Retinal pigment epithelial cell (primary cell): ENCODE results near the gene SSR1.
A peak's percentile ranks its signal among the peaks of the same experiment; 100 is the strongest.
"Not testable (repeated sequence)": the region's sequence is repeated elsewhere in the genome, so short reads cannot be mapped to it uniquely, and the experiment has no call there.

Experiments used
- DNase-seq: peaks from one replicate; pipeline ENCODE4 v3.0.0-alpha.2; 2010; ENCODE audit warnings: low read depth
- H3K4me3 ChIP-seq: 2 replicates; pipeline ENCODE4 v1.5.1; 2011; ENCODE audit warnings: mild to moderate bottlenecking, low read length, control low read depth, moderate library complexity
- TF ChIP-seq, protein P1 (sequence below): conservative IDR thresholded peaks from 2 replicates; pipeline ENCODE4 v1.5.1; 2011; ENCODE audit warnings: low read depth, low read length, control low read depth, inconsistent platforms

The SSR1 gene

DNA sequence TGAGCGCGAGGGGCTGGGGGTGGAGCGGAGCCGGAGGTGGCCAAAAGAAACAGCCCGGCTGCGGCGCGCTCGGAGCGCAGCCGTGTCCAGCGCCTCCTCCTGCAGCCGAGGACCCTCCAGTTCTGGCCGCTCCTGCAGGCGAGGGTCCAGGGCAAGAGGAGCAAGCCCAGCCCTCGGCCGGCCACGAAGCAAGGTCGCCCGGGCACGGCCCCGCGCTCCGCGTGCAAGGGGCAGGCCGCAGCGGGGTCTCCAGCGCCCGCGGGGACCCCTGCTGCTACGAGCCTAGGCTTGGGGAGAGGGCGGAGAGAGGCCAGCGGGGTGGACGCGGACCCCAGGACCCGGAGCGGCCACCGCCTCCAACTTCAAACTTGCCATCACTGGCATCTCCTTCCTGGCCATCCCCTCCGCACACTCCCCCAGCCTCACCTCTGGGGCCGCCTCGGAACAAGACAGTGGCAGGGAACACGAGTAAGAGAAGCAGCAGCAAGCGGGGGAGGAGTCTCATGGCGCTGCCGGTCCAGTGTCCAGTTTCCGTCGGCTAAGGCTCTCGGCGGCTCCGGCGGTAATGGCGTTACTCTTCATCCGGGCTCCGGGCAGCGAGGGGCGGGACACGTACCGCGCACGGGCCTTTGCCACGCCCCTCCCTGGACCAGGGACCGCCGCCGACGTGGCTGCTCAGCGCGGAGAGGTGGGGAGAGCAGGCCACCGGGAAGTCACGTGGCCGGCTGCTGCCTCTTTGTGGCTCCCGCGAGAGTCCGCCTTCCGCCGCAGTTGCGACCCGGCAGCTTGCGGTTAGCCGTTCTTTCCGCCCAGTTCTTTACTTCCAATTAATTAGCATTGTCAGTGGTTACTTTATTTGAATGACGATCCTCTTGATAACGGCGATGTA, at the start of gene SSR1:
TSS of gene SSR1 (minus strand) at position 584 of the 889 bp plus-strand sequence. CDS start at position 505, 79 bp downstream.
- peak within 1 kb of the TSS; percentile 97 for H3K4me3 ChIP-seq
- DNase-seq, result peak; percentile 85
- TF ChIP-seq, protein P1, sequence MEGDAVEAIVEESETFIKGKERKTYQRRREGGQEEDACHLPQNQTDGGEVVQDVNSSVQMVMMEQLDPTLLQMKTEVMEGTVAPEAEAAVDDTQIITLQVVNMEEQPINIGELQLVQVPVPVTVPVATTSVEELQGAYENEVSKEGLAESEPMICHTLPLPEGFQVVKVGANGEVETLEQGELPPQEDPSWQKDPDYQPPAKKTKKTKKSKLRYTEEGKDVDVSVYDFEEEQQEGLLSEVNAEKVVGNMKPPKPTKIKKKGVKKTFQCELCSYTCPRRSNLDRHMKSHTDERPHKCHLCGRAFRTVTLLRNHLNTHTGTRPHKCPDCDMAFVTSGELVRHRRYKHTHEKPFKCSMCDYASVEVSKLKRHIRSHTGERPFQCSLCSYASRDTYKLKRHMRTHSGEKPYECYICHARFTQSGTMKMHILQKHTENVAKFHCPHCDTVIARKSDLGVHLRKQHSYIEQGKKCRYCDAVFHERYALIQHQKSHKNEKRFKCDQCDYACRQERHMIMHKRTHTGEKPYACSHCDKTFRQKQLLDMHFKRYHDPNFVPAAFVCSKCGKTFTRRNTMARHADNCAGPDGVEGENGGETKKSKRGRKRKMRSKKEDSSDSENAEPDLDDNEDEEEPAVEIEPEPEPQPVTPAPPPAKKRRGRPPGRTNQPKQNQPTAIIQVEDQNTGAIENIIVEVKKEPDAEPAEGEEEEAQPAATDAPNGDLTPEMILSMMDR, result no peak

DNA sequence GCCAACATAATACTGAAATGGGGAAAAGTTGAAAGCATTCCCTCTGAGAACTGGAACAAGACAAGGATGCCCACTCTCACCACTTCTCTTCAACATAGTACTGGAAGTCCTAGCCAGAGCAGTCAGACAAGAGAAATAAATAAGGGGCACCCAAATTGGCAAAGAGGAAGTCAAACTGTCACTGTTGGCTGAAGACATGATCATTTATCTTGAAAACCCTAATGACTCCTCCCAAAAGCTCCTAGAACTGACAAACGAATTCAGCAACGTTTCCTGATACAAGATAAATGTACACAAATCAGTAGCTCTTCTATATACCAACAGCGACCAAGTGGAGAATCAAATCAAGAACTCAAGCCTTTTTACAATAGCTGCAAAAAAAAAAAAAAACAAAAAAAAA, 38.9 kb upstream of the SSR1 start:
- DNase-seq, H3K4me3 ChIP-seq: not testable (repeated sequence)

DNA sequence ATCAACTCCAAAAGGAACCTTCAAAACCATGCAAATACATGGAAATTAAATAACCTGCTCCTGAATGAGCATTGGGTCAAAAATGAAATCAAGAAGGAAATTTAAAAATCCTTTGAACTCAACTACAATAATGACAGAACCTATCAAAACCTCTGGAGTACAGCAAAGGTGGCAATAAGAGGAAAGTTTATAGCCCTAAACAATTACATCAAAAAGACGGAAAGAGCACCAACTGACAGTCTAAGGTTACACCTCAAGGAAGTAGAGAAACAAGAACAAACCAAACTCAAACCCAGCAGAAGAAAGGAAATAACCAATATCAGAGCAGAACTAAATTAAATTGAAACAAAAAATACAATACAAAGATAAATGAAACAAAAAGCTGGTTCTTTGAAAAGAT, 37.6 kb upstream of the SSR1 start:
- H3K4me3 ChIP-seq, DNase-seq: not testable (repeated sequence)

DNA sequence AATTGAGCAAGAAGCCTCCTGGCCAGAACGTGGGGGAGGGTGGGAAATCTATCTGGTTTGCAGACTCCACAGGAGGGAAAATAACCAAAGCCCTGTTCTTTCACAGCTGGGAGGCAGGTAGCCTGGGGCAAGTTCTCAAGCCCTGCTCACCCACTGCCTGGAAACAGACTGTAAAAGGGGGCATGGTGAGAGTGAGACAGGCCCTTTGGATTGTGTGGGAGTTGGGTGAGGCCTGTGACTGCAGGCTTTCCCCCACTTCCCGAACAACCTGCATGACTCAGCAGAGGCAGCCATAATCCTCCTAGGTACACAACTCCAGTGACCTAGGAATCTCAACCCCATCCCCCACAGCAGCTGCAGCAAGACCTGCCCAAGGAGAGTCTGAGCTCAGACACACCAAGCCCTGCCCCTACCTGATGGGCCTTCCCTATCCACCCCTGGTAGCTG, 34.6 kb upstream of the SSR1 start:
- not testable (repeated sequence) for H3K4me3 ChIP-seq
- DNase-seq, result peak; percentile 12

DNA sequence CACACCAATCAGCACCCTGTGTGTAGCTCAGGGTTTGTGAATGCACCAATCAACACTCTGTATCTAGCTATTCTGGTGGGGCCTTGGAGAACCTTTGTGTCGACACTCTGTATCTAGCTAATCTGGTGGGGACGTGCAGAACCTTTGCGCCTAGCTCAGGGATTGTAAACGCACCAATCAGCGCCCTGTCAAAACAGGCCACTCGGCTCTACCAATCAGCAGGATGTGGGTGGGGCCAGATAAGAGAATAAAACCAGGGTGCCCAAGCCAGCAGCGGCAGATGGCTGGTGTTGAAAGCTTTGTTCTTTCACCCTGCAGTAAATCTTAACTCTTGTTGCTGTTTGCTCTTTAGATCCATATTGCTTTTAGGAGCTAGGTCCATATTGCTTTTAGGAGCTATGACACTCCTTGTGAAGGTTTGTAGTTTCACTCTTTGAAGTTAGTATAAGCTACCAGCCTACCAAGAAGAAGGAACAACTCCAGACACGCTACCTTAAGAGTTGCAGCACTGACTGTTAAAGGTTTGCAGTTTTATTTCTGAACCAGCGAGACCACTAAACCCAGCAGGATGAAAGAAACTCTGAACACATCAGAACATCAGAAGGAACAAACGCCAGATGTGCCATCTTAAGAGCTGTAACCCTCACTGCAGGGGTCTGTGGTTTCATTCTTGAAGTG, 31.9 kb upstream of the SSR1 start:
- DNase-seq, result not testable (repeated sequence)

DNA sequence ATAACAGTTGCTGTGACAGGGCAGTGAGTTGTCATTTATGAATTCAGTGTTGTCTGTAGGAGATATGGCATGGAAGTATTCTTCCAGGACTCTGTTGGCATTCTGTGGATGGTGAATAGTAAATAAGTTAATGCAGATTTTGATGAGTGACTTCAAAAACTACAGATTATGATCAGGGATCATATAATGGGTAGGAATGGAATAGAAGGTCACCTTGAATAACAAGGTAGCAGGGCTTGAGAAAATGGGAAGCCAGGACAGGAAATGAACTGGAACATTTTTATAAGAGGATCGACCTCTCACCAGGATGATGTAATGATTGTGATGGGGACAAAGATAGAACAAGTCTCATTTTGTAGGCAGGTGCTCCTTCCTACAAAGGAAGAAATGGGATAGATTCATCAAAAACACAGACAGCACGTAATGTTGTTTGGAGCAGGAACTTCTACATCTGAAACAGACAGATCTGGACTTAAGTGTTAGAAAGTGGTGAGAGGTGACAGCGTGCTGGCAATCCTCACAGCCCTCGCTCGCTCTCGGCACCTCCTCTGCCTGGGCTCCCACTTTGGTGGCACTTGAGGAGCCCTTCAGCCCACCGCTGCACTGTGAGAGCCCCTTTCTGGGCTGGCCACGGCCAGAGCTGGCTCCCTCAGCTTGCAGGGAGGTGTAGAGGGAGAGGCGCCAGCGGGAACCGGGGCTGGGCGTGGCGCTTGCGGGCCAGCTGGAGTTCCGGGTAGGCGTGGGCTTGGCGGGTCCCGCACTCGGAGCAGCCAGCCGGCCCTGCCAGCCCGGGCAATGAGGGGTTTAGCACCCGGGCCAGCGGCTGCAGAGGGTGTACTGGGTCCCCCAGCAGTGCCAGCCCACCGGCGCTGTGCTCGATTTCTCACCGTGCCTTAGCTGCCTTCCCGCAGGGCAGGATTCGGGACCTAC, 30.8 kb upstream of the SSR1 start:
- no peak for DNase-seq
- no peak overlapping the region for H3K4me3 ChIP-seq
- TF ChIP-seq, protein P1, result no peak

More for the DNA sequence above, 31.9 kb upstream of the SSR1 start:
- H3K4me3 ChIP-seq, result not testable (repeated sequence)

DNA sequence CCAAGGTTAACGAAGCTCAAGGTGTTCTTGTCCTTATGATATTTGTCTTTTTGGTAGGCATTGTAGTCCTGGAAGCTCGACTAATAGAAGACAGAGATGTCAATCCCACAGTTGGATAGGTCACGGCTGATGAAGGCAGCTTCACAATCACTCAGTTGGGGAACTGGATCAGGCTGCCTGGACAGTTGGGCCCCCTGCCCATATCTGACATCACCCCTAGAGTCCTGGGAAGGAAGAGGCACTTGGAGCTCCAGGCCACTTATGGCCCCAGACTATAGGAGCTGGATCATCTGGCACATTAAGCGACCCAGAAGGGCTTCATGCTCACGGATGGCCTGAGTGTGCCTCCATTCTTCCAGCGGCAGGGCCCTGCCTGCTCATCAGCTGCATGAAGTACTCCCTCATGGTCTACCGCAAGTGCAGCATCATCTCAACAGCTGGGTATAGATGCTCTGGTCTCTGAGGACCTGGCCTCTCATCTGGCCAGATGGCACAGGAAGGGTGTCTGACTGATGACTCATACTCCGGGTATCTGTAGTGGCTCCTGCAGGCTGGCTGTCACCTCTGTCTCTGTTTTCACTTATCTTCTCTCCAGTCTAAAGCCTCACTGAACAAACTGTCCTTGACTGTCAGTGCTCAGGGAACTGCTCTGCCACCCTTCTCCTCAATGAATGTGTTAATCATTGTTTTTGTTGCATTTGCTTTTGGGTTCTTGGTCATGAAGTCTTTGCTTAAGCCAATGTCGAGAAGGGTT, 29.2 kb upstream of the SSR1 start:
- no peak for DNase-seq
- TF ChIP-seq, protein P1, result no peak
- no peak overlapping the region for H3K4me3 ChIP-seq

DNA sequence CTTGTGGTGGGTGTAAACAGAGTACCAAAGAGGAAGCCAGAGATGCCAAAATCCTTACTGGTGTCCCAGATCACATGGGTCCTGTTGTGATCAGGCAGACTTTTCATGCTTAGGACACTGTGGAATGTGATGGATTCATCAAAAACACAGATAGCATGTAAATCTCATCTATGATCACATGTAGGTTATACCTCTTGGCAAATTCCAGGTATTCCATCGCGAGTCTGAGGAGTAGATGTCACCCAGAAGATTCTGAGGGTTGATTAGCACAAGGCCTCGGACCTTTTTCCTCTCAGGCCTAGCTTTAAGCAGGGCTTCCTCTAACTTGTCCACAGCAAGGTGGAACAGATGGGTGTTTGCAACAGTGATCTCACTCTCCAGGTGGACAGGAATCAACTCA, 28.3 kb upstream of the SSR1 start:
- DNase-seq, result no peak
- H3K4me3 ChIP-seq, result no peak overlapping the region
- TF ChIP-seq, protein P1, result no peak
